HG03558 (cell line): ENCODE data around the gene LRRC3B.

ENCODE experiments used
- ATAC-seq: cut with Tn5 transposase; IDR thresholded peaks from one replicate; pipeline ENCODE4 v1.9.1; 2021; ENCODE audit warnings: moderate number of reproducible peaks; ENCODE audit not compliant: unreplicated experiment; ENCODE audit errors: extremely low read depth

The LRRC3B gene

DNA sequence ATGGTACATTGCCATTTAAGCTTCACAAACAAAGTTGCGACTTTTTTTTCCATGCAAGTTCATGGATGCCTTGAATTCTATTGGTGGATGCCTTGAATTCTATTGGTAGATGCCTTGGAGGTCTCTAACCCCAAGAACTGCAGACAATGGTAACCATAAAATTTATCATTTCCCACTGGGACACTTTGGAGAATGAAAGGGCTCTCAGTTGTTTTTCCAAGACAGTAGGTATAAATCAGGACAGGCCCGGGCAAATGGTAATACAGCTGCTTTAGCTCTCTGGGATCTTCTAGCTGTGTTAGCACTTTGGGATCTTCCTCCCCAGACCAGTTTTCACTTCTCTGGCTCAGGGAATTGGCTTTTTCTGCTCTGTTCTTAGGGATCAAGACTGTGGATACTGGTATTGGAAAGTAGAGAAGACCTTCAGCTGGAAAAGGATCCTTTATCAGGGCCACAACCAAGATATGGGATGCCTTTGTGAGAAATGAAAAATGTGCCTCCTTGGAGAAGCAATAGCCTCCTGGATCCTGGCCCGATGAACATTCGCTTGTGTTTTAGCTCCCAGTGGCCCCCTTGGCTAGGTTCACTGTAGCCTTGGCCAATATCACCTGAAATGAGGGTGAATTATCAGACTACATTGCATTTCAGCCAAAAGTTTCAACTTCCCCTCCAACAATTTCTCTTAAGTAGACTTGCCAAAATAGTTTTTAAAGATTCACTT is 8.3 kb downstream of the LRRC3B start:
- no peak for ATAC-seq

DNA sequence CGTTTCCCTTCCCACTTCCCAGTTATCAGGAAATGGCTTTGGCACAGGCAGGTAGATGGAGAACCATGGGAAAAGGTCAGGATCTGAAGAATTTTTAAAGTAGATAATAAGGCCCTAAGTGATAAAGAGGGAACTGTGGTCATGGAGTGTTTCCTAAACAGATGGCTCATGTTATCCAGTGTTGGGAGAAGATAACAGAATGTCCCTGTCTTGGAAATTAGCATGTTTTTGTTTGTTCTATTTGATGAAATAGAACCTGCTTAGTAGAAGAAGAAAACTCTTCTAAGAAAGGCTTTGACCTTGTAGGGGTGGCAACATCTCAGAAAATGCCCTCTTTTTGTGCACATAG is 8.8 kb downstream of the LRRC3B start:
- ATAC-seq, result no peak

DNA sequence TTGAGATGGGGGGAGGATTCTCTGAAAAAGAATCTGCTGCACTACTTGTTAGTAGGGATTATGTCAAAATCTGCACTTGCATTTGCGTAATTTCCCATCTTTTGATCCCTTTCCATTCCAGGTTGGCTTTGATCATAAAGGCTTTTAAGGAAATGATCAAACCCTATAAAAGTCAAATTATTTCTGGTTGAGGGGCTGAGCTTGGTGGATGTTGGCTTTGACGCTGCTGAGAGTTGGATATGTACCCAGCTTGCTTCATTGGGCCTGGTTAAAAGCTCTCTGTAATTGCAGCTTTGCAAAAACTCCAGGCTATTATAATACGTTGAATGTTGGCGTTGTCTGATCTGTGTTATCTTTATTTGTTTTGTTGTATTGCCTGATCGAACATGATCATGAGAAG is 12.0 kb downstream of the LRRC3B start:
- no peak for ATAC-seq

DNA sequence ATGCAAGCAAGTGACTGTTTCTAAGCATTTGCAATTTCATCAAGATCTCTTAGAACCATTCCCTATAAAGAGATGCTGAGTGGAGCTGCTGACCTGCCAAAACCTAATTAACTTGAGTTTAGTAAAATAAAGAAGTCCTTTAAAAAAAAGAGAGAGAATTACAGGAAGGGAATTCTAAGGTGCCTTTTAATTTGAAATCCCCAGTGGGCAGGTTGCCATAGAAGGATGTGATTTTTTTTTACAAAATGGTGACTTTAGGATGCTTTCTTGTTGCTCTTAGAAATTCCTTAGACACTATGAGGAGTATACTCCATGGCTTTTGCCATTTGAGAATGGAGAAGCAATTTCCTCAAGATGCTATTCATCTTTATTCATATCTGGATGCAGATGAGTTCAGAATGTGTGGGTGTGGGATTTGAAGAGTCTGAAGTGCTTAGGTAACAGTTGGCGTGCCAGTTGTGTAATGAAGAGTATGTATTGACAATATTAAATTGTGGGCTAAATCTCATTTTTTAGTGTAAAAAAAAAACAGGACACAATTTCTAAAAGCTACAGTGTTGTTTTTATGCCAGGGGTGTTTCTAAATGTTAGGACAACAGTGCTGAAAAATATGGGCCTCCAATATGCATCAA is 13.6 kb downstream of the LRRC3B start:
- no peak for ATAC-seq

DNA sequence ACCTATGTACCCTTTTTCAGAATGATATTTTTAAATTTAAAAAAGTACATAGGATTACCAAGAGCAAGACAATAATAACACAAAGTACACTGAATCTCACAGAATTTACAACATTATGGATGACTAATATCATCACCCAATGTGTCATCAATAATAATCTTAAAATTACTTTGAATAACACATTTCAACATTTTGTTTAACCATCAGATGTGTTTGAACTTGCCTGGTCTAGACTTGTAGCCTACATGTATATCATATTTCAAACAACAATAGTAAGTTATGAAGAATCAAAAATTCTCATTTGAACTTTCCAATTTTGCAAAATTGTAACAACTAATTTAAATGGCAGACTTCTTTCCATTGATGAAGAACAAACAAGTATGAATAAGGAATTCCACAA is 15.1 kb downstream of the LRRC3B start:
- ATAC-seq, result no peak

DNA sequence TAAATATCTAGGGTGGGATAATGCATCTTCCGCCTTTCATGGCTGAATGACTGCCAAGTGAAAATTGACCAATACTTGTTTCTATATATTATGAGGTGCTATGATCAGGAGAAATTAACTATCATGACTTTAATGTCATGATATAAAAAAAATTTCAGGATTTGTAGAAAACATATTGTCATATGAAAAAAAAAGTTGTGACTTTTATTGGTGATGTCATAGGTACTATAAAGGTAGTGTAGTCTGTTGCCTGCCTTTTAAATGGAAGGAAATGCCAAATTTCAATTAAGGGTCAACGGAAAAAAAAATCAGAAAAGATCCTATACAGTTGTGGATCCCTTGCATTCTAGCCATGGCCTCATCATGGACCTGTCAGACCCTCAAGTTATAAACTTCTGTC is 15.5 kb downstream of the LRRC3B start:
- ATAC-seq, result no peak

DNA sequence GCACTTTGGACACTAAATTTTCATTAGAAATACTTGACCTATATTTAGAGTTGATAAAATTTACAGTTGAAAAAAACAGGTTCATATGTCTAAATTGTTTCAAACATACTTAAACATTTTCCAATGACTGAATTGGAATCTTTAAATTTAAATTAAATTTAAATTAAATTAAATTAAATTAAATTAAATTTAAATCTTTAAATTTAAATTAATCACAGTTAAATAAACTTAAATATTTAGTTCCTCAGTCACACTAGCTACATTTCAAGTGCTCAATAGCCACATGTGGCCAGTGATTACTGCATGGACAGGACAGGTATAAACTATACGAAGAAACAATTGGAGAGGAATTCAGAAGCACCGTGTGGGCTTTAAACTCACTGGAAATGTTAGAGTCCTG is 16.8 kb downstream of the LRRC3B start:
- no peak for ATAC-seq

DNA sequence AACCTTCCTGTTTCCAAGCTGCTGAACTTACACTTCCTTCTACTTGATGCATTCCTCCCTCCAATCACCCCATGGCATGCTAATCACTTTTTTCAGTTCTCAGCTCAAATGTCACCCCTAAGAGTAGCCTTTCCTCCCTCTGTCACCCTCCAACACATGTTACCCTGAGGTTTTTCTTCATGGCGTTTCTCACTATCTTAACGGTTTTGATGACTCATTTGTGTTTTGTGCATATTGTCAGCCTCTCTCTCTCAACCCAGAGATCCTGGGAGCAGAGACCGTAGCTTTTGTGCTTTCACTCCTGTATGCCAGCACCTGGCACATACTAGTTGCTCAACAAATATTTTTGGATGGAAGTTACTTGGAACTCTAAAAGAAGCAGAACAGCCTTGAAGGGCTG is 24.5 kb downstream of the LRRC3B start:
- ATAC-seq, result no peak

DNA sequence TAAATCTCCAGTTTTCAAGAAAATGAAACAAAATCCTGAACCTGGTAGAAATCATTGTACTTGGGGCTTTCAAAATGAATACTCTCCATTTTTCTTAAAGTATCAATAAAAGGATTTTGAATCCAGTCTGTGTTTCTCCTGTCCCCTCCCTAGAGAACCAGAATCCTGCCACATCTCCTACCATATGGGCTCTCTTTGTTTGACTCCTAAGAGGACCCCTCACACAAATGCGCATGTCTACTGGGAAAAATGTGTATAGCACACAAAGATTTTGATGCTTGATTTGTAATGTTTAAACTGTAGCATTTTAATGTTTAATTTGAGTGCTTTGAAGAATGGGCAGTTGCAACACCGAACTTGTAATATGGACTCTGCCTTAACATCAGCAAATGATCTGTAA is 25.9 kb downstream of the LRRC3B start:
- no peak for ATAC-seq

DNA sequence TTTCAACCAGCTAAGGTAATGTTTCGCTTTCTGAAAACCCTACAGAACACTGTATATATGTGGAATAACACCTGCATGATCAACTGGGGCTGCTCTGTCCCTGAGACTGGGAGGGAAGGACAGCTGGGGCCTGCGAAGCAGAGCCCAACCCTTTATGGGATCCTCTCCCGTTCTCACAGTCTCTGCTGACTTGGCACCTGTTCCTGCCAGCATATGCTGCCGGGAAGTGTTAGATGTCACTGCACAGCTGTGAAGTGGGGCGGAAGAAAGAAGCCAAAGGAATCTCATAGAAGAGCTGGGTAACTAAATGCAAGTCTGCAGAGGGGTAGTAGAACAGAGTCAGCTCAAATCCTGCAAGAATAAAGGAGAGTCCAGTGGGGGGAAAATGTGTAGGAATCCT is 29.6 kb downstream of the LRRC3B start:
- no peak for ATAC-seq

DNA sequence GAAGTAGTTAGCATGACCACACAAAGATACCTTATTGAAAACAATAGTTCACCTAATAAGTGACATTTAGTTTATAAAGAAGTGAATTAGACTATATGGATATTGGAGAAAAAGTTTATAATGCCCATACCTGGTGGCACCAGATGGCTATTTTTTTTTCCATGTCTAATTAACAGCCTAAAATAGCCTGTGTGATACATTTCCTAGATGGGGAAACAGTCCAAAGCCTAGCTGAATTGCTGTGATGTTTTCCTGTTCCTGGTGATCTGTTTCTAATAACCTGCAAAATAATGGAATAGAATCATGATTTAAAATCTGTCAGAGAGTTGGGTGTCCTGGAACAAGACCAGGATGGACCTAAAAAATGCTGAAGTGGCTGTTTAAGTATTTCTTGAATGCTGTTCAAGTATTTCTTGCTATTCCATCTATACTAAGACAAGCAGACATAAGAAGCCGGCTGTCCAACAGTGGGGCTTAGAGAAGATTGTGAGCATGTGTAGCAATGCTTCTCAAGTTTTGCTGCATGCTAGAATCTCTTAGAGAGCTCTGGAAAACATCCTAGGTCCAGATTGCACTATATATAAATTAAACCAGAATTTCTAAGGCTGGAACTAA is 31.3 kb downstream of the LRRC3B start:
- no peak for ATAC-seq

DNA sequence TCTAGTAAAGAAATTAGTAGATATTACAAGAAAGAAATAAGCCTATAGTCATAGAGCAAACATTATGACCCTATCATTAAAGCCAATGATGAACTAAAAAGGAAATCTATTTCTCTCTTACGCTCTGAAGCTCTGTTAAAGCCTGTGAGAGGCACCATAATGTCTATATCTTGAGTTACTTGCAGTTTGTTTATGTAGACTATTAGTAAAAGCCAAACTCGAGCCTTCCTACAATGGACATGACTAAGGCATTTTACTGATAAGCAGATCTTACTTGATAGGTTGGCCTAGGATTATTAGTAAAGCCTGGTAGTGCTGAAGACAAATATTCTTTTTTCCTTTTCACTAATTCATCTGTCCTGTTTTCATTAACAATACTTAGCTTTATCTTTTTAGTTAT is 32.7 kb downstream of the LRRC3B start:
- ATAC-seq, result no peak

DNA sequence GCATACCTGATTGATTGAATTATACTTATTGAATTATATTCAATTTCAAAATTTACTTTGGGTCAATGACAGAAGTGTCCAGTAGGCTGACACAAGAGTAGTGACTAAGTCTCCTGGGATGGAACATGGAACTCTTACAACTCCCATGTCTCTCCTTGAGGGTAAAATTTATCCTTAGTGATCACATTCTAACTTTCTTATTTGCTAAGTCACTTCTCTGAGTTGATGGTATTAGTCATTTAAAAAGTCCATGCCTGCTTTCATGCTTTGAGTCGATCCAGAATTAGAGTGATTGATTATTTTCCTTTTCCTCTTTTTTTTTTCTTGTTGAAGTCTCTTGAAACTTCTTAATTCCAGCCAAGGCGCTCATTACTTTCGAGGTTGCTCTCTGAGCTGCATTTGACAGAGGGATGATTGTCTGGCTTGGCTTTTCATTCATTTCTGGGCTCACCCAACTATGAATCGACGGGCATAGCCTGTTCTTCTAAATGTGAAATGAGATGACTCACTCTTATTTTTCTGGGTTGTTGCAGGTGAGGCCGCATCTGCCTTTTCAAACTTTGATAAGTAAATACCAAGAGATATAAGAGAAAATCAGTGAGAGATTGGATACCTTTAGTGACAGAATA is 34.9 kb downstream of the LRRC3B start:
- ATAC-seq, result no peak

DNA sequence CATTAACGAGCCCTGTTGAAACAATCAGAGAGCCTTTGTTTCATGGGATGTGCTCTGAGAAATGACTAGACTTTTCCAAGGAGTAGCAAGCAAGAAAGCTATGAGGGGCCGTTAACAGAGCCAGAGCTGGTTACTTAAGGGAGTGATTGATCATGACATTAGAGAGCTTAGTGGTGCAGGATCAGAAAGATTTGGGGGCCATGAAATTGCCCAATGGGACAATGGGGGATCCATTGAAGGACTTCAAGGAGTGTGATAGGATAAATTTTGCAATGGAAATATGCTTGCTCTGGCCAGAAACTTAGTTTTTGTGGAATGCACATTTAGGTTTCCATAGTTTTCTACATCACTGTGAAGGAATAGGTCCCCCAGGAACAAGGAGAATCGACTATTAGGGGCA is 45.6 kb downstream of the LRRC3B start:
- ATAC-seq, result no peak

DNA sequence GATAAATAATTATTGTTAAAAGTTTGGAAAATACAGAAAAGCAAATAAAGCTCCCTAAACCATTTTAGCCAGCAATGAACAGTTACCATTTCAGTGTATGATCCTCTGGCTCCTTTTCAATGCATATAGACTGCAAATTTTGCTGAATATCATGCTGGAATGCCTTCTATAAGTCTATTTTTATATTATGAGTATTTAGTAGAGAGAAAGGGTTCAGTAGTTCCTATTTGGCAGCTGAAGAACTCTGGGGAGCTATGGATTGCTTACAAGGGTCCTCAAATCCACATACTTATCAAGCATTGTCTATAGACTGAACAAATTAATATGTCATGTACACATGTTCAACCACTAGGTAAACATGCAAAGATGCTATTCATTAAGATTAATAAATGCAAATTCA is 46.1 kb downstream of the LRRC3B start:
- no peak for ATAC-seq

DNA sequence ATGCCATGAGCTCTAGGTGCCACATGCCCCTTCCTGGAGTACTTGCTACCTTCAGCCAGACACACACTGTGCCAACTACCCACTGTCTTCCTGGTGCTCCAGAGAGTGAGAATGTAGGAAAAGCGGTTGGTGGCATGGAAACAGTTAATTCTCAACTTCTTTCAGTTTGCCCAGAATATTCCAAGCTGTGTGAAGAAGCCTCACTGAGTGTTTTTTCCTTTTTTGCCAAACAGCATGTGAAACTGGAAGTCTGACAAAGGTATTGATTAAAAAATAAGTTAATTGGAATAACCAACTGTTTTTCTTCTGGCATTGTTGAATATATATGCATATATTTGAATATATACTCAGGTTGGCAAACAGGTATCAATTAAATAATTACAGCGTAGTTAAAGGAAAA is 52.8 kb downstream of the LRRC3B start:
- no peak for ATAC-seq

DNA sequence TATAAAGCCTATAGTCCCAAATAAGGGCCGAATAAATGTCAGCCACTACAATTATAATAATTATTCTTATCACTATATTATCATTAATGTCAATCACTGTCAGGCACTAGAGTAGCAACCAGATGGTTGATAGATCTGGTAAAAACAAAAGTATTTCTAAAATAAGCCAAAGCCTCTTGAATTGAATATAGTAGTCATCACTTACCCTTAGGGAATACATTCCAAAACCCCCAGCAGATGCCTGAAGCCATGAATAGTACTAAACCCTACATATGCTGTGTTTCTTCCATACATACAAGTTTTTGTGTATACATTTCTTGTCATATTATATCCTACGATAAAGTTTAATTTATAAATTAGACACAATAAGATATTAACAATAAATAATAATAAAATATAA is 59.1 kb downstream of the LRRC3B start:
- ATAC-seq, result no peak

DNA sequence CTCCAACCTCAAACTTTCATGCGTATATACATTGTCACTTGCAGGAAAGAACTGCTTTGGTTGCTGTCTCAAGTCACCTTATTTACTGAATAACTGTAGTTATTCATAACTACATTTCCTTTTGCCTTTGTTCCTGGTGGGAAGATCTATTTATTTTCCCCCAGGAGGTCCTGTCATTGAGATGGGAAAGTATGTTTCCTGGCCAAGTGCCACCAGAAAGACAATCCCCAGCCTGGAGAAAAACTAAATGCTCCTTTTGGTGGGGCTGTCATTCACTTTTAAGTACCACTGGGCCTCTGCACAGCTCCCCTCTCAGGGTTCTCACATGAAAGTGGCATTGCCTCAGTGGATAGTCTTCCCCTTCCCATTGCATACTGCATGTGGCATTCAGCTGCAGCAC is 59.8 kb downstream of the LRRC3B start:
- ATAC-seq, result no peak

DNA sequence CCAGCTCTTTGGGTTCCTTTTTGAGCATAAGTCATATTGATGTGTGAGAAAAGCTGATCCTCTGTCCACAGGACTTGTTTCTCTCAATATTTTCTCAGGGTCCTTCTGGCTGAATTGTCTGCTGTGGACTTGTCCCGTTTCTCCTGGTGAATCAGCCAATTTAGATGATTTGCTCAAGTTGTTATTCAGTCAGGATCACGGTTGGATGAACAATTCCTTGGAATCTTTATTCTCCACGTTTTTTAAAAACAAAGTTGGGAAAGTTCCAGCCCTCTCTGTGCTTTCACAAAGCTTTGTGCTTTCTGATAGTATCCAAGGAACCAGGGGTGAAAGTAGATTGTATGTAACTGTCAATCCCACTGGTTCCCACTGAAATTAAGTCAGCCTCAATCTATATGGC is 61.3 kb downstream of the LRRC3B start:
- ATAC-seq, result no peak

DNA sequence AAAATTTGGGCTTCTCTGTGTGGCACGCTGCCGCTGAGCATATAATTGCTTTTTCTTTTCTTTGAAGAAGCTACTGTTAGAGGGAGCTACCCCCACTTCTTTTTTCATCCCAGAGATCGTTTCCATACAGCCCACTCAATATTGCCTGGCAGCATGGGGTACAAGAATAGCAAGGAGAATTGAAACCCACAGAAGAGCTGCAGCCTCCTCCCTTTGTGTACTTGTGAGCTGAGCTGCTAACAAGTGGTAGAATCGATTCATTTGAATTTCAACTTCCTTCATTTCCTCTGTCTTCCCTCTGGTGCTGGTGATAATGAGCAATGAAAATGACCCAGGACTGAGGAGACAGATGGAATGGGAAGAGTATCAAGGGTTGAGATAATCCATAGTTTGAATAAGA is 64.9 kb downstream of the LRRC3B start:
- ATAC-seq, result no peak

DNA sequence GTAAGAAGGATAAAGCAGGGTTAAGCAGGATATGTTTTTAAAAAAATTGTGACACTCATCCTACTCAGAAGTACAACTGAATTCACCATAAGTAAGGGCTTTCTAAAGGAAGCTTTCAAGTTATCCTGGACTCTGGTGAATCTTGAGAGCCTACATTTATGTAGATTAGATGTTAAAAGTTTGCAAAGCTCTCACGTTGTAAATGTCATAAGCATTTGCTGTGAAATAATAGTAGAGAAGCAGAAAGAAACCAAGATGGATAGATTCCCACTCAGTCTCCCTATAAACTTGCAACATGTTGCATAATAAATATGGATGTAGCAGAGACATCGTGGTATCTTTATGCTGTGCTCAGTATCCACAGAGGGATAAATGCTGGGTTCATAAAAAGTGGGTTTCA is 77.0 kb downstream of the LRRC3B start:
- ATAC-seq, result no peak

DNA sequence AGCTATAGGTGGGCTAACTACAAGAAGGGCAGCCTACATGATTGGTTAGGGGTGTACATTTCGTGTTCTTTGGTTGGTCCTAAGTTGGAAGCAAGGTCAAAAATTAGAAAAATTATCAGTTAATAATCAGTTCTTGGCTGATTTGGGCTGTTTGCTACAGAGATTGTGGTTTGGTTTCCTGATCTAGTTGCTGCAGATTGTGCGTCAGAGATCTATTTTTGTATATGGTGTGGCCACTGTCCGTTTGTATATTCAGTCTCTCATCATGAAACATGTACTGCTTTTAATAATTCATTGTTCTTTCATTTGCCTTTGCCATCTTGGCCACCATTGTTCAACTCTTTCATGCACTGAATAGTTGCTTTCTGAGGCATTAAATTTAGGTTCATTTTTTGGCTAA is 80.9 kb downstream of the LRRC3B start:
- ATAC-seq, result no peak
